ENCODE measurements around the gene DCP1A. TPM values are rescaled to one million over a fixed set of nuclear protein-coding genes. Genes with fewer than 3 reads are reported as not detected.
A peak's percentile ranks its signal among the peaks of the same experiment; 100 is the strongest.
"Not testable (repeated sequence)": the region's sequence is repeated elsewhere in the genome, so short reads cannot be mapped to it uniquely, and the experiment has no call there.

DCP1A gene
- total RNA-seq, 2 experiments from 2014 or later = 32.5 to 34.3 TPM

- H3K27ac Mint-ChIP-seq = peak within 1 kb of the TSS; percentile 88
- peak; percentile 86 for DNase-seq
- POLR2A ChIA-PET = interaction anchor here (0.6 to 2.7 kb wide), 4 partner anchors 14 to 92 kb away, joined by 3 to 19 read pairs (median 7); partner anchors contain the start of gene DCP1A
- H3K4me1 Mint-ChIP-seq = peaks cover 29% of the 10 kb centered on the region
- ATAC-seq (ENCODE audit: low read depth) = peak; percentile 66
- H3K27me3 Mint-ChIP-seq = peaks cover 12% of the 10 kb centered on the region
- H3K9me3 Mint-ChIP-seq = no peaks in the 10 kb centered on the region
- H3K36me3 Mint-ChIP-seq = peaks cover 10% of the 10 kb centered on the region
- H3K4me3 Mint-ChIP-seq = peak within 1 kb of the TSS; percentile 95
These were observed 91.3 kb downstream of the DCP1A start, which contains the start of gene TKT for GRCh38 chr3:53255775-53256703. TKT (minus strand) TSS chr3:53256022; CDS start chr3:53255942, 80 bp downstream.

GRCh38 chr3:53255423-53255774 is 91.9 kb downstream of the DCP1A start:
- Mint-ChIP-seq H3K9me3 (no peaks in the 10 kb centered on the region), H3K4me3 (peak overlapping the region; percentile 95), H3K27me3 (peaks cover 12% of the 10 kb centered on the region), H3K4me1 (peaks cover 32% of the 10 kb centered on the region), H3K27ac (peak overlapping the region; percentile 88), H3K36me3 (peaks cover 10% of the 10 kb centered on the region)
- DNase-seq (peak; percentile 75), ATAC-seq (ENCODE audit: low read depth) (peak; percentile 75)
- POLR2A ChIA-PET = interaction anchor here (0.6 to 2.7 kb wide), 5 partner anchors 15 to 93 kb away, joined by 3 to 19 read pairs (median 10); partner anchors contain the start of gene DCP1A

- DNase-seq (peak; percentile 71), ATAC-seq (ENCODE audit: low read depth) (peak; percentile 63)
- POLR2A ChIA-PET = interaction anchor here (0.8 to 2.7 kb wide), 7 partner anchors 10 to 93 kb away, joined by 3 to 19 read pairs (median 3); partner anchors contain the start of gene DCP1A
- Mint-ChIP-seq H3K36me3 (peaks cover 10% of the 10 kb centered on the region), H3K27me3 (peaks cover 12% of the 10 kb centered on the region), H3K4me1 (peaks cover 36% of the 10 kb centered on the region), H3K27ac (peak overlapping the region; percentile 88), H3K9me3 (no peaks in the 10 kb centered on the region), H3K4me3 (peak overlapping the region; percentile 95)
These were observed 92.6 kb downstream of the DCP1A start for GRCh38 chr3:53254509-53255422.

GRCh38 chr3:53253707-53254508 is 93.4 kb downstream of the DCP1A start:
- H3K27ac Mint-ChIP-seq = peak overlapping the region; percentile 88
- H3K9me3 Mint-ChIP-seq = no peaks in the 10 kb centered on the region
- H3K36me3 Mint-ChIP-seq = peaks cover 10% of the 10 kb centered on the region
- peaks cover 9% of the 10 kb centered on the region for H3K27me3 Mint-ChIP-seq
- POLR2A ChIA-PET = interaction anchor here (0.8 to 2.7 kb wide), 6 partner anchors 11 to 94 kb away, joined by 3 to 19 read pairs (median 6); partner anchors contain the start of gene DCP1A
- H3K4me3 Mint-ChIP-seq = peak overlapping the region; percentile 95
- peaks cover 42% of the 10 kb centered on the region for H3K4me1 Mint-ChIP-seq
- ATAC-seq (ENCODE audit: low read depth) (no peak), DNase-seq (no peak)

GRCh38 chr3:53252947-53253322 is 94.4 kb downstream of the DCP1A start:
- Mint-ChIP-seq H3K36me3 (peaks cover 10% of the 10 kb centered on the region), H3K4me1 (peaks cover 48% of the 10 kb centered on the region), H3K4me3 (peak overlapping the region; percentile 95), H3K27ac (peak overlapping the region; percentile 26)
- not testable (repeated sequence) for DNase-seq; H3K27me3 Mint-ChIP-seq; ATAC-seq (ENCODE audit: low read depth); H3K9me3 Mint-ChIP-seq
- POLR2A ChIA-PET = interaction anchor here (1.9 kb wide), 1 partner anchor 19 kb away, joined by 6 read pairs; no protein-coding TSS in a partner anchor

- Mint-ChIP-seq H3K27ac (peak overlapping the region; percentile 56), H3K36me3 (peaks cover 13% of the 10 kb centered on the region), H3K27me3 (no peaks in the 10 kb centered on the region), H3K4me1 (peaks cover 52% of the 10 kb centered on the region), H3K4me3 (peak overlapping the region; percentile 95), H3K9me3 (no peaks in the 10 kb centered on the region)
- POLR2A ChIA-PET = interaction anchor here (1.0 to 1.9 kb wide), 2 partner anchors 18 to 23 kb away, joined by 4 to 6 read pairs; no protein-coding TSS in a partner anchor
- no peak for ATAC-seq (ENCODE audit: low read depth)
- no peak for DNase-seq
These were observed 95.0 kb downstream of the DCP1A start for GRCh38 chr3:53252096-53252946.

- ATAC-seq (ENCODE audit: low read depth) (no peak), DNase-seq (no peak)
- POLR2A ChIA-PET = interaction anchor here (0.5 to 1.9 kb wide), 3 partner anchors 10 to 17 kb away, joined by 3 to 6 read pairs (median 5); no protein-coding TSS in a partner anchor
- Mint-ChIP-seq H3K27ac (peak overlapping the region; percentile 56), H3K36me3 (peaks cover 18% of the 10 kb centered on the region), H3K27me3 (no peaks in the 10 kb centered on the region), H3K4me1 (peaks cover 54% of the 10 kb centered on the region), H3K9me3 (no peaks in the 10 kb centered on the region), H3K4me3 (no peak overlapping the region)
These were observed 96.3 kb downstream of the DCP1A start for GRCh38 chr3:53250881-53251605.

GRCh38 chr3:53250453-53250852 is 96.9 kb downstream of the DCP1A start:
- peaks cover 23% of the 10 kb centered on the region for H3K36me3 Mint-ChIP-seq
- DNase-seq = no peak
- no peak for ATAC-seq (ENCODE audit: low read depth)
- H3K27ac Mint-ChIP-seq = peak overlapping the region; percentile 56
- POLR2A ChIA-PET = interaction anchor here (0.6 kb wide), 1 partner anchor 14 kb away, joined by 3 read pairs; no protein-coding TSS in a partner anchor
- H3K9me3 Mint-ChIP-seq = no peaks in the 10 kb centered on the region
- no peak overlapping the region for H3K4me3 Mint-ChIP-seq
- H3K4me1 Mint-ChIP-seq = peaks cover 53% of the 10 kb centered on the region
- H3K27me3 Mint-ChIP-seq = no peaks in the 10 kb centered on the region

GRCh38 chr3:53248161-53248560 is 99.2 kb downstream of the DCP1A start:
- Mint-ChIP-seq H3K4me1 (peaks cover 46% of the 10 kb centered on the region), H3K9me3 (no peaks in the 10 kb centered on the region), H3K4me3 (no peak overlapping the region), H3K36me3 (peaks cover 20% of the 10 kb centered on the region), H3K27me3 (no peaks in the 10 kb centered on the region), H3K27ac (peak overlapping the region; percentile 11)
- POLR2A ChIA-PET = interaction anchor here (0.6 to 2.0 kb wide), 3 partner anchors 10 to 96 kb away, joined by 3 to 7 read pairs (median 5); no protein-coding TSS in a partner anchor
- DNase-seq (no peak), ATAC-seq (ENCODE audit: low read depth) (no peak)

- Mint-ChIP-seq H3K27me3 (no peaks in the 10 kb centered on the region), H3K4me3 (peak overlapping the region; percentile 29), H3K9me3 (no peaks in the 10 kb centered on the region), H3K36me3 (peaks cover 19% of the 10 kb centered on the region), H3K4me1 (peaks cover 43% of the 10 kb centered on the region), H3K27ac (peak overlapping the region; percentile 67)
- peak; percentile 24 for ATAC-seq (ENCODE audit: low read depth)
- no peak for DNase-seq
- POLR2A ChIA-PET = interaction anchor here (0.6 to 2.0 kb wide), 4 partner anchors 10 to 97 kb away, joined by 3 to 7 read pairs (median 4); no protein-coding TSS in a partner anchor
These were observed 99.7 kb downstream of the DCP1A start for GRCh38 chr3:53247619-53248018.

- Mint-ChIP-seq H3K27me3 (no peaks in the 10 kb centered on the region), H3K36me3 (peaks cover 17% of the 10 kb centered on the region), H3K4me1 (peaks cover 18% of the 10 kb centered on the region), H3K27ac (no peak overlapping the region), H3K9me3 (no peaks in the 10 kb centered on the region), H3K4me3 (no peak overlapping the region)
- POLR2A ChIA-PET = interaction anchor here (0.7 kb wide), 1 partner anchor 1054 kb away, joined by 4 read pairs; no protein-coding TSS in a partner anchor
- DNase-seq (no peak), ATAC-seq (ENCODE audit: low read depth) (no peak)
These were observed 103.1 kb downstream of the DCP1A start for GRCh38 chr3:53244271-53244670.

Data from activated naive CD8-positive, alpha-beta T cell treated with anti-CD3 and anti-CD28 coated beads, Interleukin-2, amount 10 ng/mL, durations not matched to agents 7 days and 5 days (primary cell).